Effector memory CD4-positive, alpha-beta T cell (primary cell): ENCODE results near the gene STT3B.

Experiments used
- DNase-seq, 3 donors: peaks; one replicate each; pipeline ENCODE4 v3.0.0-alpha.2; 2020
- H3K27ac ChIP-seq: 2 replicates; pipeline ENCODE4 v1.7.0; 2013; ENCODE audit warnings: mild to moderate bottlenecking, low read length, moderate library complexity; ENCODE audit not compliant: insufficient read depth, poor library complexity, severe bottlenecking
- H3K27me3 ChIP-seq: replicated peaks from 2 replicates; pipeline ENCODE4 v1.7.0; 2013; ENCODE audit warnings: mild to moderate bottlenecking, low read length; ENCODE audit not compliant: insufficient read depth, control insufficient read depth, poor library complexity, severe bottlenecking
- H3K36me3 ChIP-seq: 2 replicates; pipeline ENCODE4 v1.7.0; 2013; ENCODE audit warnings: mild to moderate bottlenecking, low read length, moderate library complexity; ENCODE audit not compliant: control insufficient read depth, insufficient read depth
- H3K4me1 ChIP-seq: 2 replicates; pipeline ENCODE4 v1.7.0; 2013; ENCODE audit warnings: low read length, mild to moderate bottlenecking; ENCODE audit not compliant: control insufficient read depth, insufficient read depth, poor library complexity, severe bottlenecking
- H3K4me3 ChIP-seq: 2 replicates; pipeline ENCODE4 v1.7.0; 2013; ENCODE audit warnings: low read length, low read depth, mild to moderate bottlenecking; ENCODE audit not compliant: insufficient read depth, poor library complexity, severe bottlenecking
- H3K9me3 ChIP-seq: 2 replicates; pipeline ENCODE4 v1.7.0; 2013; ENCODE audit warnings: mild to moderate bottlenecking, low read length, moderate library complexity; ENCODE audit not compliant: control insufficient read depth

The STT3B gene

GRCh38 chr3:31565288-31565687 is 32.6 kb downstream of the STT3B start:
- no peak for DNase-seq
- H3K36me3 ChIP-seq, result no peaks in the 10 kb centered on the region
- H3K4me1 ChIP-seq, result peaks cover 39% of the 10 kb centered on the region
- H3K4me3 ChIP-seq, result no peak overlapping the region
- no peak overlapping the region for H3K27ac ChIP-seq
- no peaks in the 10 kb centered on the region for H3K9me3 ChIP-seq
- no peaks in the 10 kb centered on the region for H3K27me3 ChIP-seq

- no peak overlapping the region for H3K4me3 ChIP-seq
- no peaks in the 10 kb centered on the region for H3K27me3 ChIP-seq
Measured at GRCh38 chr3:31567036-31567435, 34.3 kb downstream of the STT3B start.

GRCh38 chr3:31568649-31569048 is 35.9 kb downstream of the STT3B start:
- Histone ChIP-seq H3K9me3 (no peaks in the 10 kb centered on the region), H3K36me3 (no peaks in the 10 kb centered on the region), H3K27ac (no peak overlapping the region), H3K27me3 (no peaks in the 10 kb centered on the region), H3K4me1 (peaks cover 28% of the 10 kb centered on the region), H3K4me3 (no peak overlapping the region)
- DNase-seq, result no peak

More at GRCh38 chr3:31567036-31567435, 34.3 kb downstream of the STT3B start:
- H3K27ac ChIP-seq, result no peak overlapping the region
- H3K36me3 ChIP-seq, result no peaks in the 10 kb centered on the region
- DNase-seq, result no peak
- H3K4me1 ChIP-seq, result peaks cover 31% of the 10 kb centered on the region
- H3K9me3 ChIP-seq, result no peaks in the 10 kb centered on the region

GRCh38 chr3:31571325-31571724 is 38.6 kb downstream of the STT3B start:
- H3K9me3 ChIP-seq, result no peaks in the 10 kb centered on the region
- H3K27ac ChIP-seq, result no peak overlapping the region
- H3K4me1 ChIP-seq, result peaks cover 35% of the 10 kb centered on the region

GRCh38 chr3:31572236-31573004 is 39.7 kb downstream of the STT3B start:
- H3K9me3 ChIP-seq, result no peaks in the 10 kb centered on the region
- H3K4me1 ChIP-seq, result peaks cover 29% of the 10 kb centered on the region
- H3K27me3 ChIP-seq, result no peaks in the 10 kb centered on the region
- H3K4me3 ChIP-seq, result no peak overlapping the region
- DNase-seq, result no peak
- no peak overlapping the region for H3K27ac ChIP-seq
- no peaks in the 10 kb centered on the region for H3K36me3 ChIP-seq

More at GRCh38 chr3:31571325-31571724, 38.6 kb downstream of the STT3B start:
- no peak for DNase-seq
- Histone ChIP-seq H3K4me3 (no peak overlapping the region), H3K27me3 (no peaks in the 10 kb centered on the region), H3K36me3 (no peaks in the 10 kb centered on the region)

GRCh38 chr3:31573036-31573779 is 40.5 kb downstream of the STT3B start:
- Histone ChIP-seq H3K9me3 (no peaks in the 10 kb centered on the region), H3K4me3 (no peak overlapping the region), H3K27me3 (no peaks in the 10 kb centered on the region), H3K4me1 (peaks cover 23% of the 10 kb centered on the region), H3K36me3 (peaks cover 3% of the 10 kb centered on the region), H3K27ac (no peak overlapping the region)
- DNase-seq, result no peak

- H3K4me1 ChIP-seq, result peaks cover 21% of the 10 kb centered on the region
- H3K9me3 ChIP-seq, result no peaks in the 10 kb centered on the region
- peaks cover 8% of the 10 kb centered on the region for H3K36me3 ChIP-seq
- H3K27ac ChIP-seq, result no peak overlapping the region
- DNase-seq, result no peak
- no peaks in the 10 kb centered on the region for H3K27me3 ChIP-seq
- no peak overlapping the region for H3K4me3 ChIP-seq
Measured at GRCh38 chr3:31575448-31575847, 42.7 kb downstream of the STT3B start.

GRCh38 chr3:31576521-31576920 is 43.8 kb downstream of the STT3B start:
- peaks cover 21% of the 10 kb centered on the region for H3K4me1 ChIP-seq
- H3K9me3 ChIP-seq, result no peaks in the 10 kb centered on the region
- peaks cover 8% of the 10 kb centered on the region for H3K36me3 ChIP-seq
- DNase-seq, result no peak
- no peaks in the 10 kb centered on the region for H3K27me3 ChIP-seq
- H3K27ac ChIP-seq, result no peak overlapping the region
- no peak overlapping the region for H3K4me3 ChIP-seq

GRCh38 chr3:31577232-31577631 is 44.5 kb downstream of the STT3B start:
- H3K9me3 ChIP-seq, result no peaks in the 10 kb centered on the region
- peaks cover 20% of the 10 kb centered on the region for H3K4me1 ChIP-seq
- H3K27ac ChIP-seq, result no peak overlapping the region
- no peaks in the 10 kb centered on the region for H3K27me3 ChIP-seq
- H3K4me3 ChIP-seq, result no peak overlapping the region
- DNase-seq, result no peak
- peaks cover 8% of the 10 kb centered on the region for H3K36me3 ChIP-seq

- Histone ChIP-seq H3K27me3 (no peaks in the 10 kb centered on the region), H3K9me3 (no peaks in the 10 kb centered on the region), H3K4me3 (no peak overlapping the region), H3K4me1 (peaks cover 12% of the 10 kb centered on the region), H3K27ac (no peak overlapping the region), H3K36me3 (peaks cover 8% of the 10 kb centered on the region)
- no peak for DNase-seq
Measured at GRCh38 chr3:31579828-31580227, 47.1 kb downstream of the STT3B start.
